GM23248 (cell line): ENCODE results near the gene PRKG2.
A peak's percentile ranks its signal among the peaks of the same experiment; 100 is the strongest.

Source experiments
- EZH2 ChIP-seq: fragments of 200-600 bp; sonication (generic); IDR thresholded peaks from 2 replicates; pipeline ENCODE4 v1.6.1; 2018; ENCODE audit warnings: antibody characterized with exemption, mild to moderate bottlenecking; ENCODE audit not compliant: insufficient read depth, poor library complexity, severe bottlenecking
- EZH2phosphoT487 ChIP-seq: fragments of 200-600 bp; sonication (generic); IDR thresholded peaks from 2 replicates; pipeline ENCODE4 v1.6.1; 2018; ENCODE audit warnings: antibody characterized with exemption, moderate library complexity, mild to moderate bottlenecking, low read depth; ENCODE audit not compliant: insufficient read depth

- TF ChIP-seq EZH2phosphoT487 (peak; percentile 97), EZH2 (no peak)
These were observed 40.5 kb upstream of the PRKG2 start for GRCh38 chr4:81255524-81255923.
